ENCODE measurements around the gene DNM3. TPM values are rescaled to one million over a fixed set of nuclear protein-coding genes. Genes with fewer than 3 reads are reported as not detected.

The DNM3 gene
- total RNA-seq, 2 experiments from 2014 or later = 0.93 to 1.2 TPM

DNA sequence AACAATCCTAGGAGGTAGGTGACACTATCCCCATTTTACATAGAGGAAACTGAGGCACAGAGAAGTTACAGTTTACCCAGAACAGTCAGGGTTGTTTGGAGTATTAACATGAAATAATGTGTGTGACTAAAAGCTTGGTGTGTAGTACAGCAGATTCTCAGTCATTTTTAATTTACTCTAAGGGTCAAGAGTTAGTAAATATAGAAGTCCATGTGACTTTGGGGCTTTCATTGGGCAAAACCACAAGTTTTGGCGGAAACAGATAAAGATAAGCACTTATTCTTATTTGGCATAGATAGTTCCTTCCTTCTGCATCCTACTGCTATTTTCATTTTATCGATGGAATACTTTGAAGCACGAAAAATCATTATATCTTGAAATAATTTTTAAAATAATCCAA is 128.5 kb downstream of the DNM3 start:
- Mint-ChIP-seq H3K9me3 (no peaks in the 10 kb centered on the region), H3K4me3 (no peak overlapping the region), H3K4me1 (ENCODE audit: low read depth) (no peaks in the 10 kb centered on the region), H3K36me3 (no peaks in the 10 kb centered on the region), H3K27me3 (no peaks in the 10 kb centered on the region), H3K27ac (no peak overlapping the region)
- intact Hi-C loops (cut with micrococcal nuclease) = no loop called here
- ChIA-PET CTCF (interaction anchor here (1.2 kb wide), 1 partner anchor 16 kb away, joined by 4 read pairs; no protein-coding TSS in a partner anchor), POLR2A (no interaction called here)
- DNase-seq = no peak

DNA sequence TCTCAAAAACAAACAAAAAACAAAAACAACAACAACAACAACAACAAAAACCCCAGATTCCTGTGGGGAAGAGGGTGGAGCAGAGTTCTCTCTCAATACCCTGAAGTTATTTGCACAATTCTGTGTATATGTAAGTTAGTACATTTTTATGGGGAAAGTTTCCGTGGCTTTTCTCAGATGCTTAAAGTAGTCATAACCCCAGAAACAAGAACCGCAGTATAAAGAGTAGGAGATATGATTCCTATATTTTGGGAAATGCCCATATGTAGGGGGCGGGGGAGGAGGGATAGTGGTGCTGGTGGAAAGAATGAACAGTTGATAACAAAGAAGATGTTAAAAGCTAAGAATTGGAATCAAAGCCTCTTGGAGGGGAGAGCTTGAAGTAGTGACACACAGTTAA is 131.5 kb downstream of the DNM3 start:
- Mint-ChIP-seq H3K4me3 (no peak overlapping the region), H3K9me3 (no peaks in the 10 kb centered on the region), H3K36me3 (peaks cover 2% of the 10 kb centered on the region), H3K27me3 (no peaks in the 10 kb centered on the region), H3K4me1 (ENCODE audit: low read depth) (no peaks in the 10 kb centered on the region), H3K27ac (no peak overlapping the region)
- peak; percentile 9 for DNase-seq
- POLR2A ChIA-PET = no interaction called here
- CTCF ChIA-PET = no interaction called here
- intact Hi-C loops (cut with micrococcal nuclease) = no loop called here

DNA sequence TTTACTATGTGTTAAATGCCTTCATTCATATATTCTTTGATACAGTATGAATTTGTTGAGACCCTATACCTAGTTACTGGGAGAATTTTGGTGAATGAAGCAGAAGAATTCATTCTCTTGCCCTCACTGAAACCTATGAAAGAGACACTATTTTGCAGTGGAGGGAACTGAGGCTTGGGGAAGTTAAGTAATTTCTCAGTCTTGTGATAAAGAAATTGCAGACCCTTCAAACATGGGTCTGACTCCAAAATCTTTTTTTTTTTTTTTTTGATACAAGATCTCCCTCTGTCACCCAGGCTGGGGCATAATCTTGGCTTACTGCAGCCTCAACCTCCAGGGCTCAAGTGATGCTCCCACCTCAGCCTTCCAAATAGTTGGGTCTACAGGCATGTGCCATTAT is 132.1 kb downstream of the DNM3 start:
- Mint-ChIP-seq H3K4me3 (no peak overlapping the region), H3K36me3 (peaks cover 2% of the 10 kb centered on the region), H3K27me3 (no peaks in the 10 kb centered on the region), H3K4me1 (ENCODE audit: low read depth) (no peaks in the 10 kb centered on the region), H3K27ac (no peak overlapping the region), H3K9me3 (no peaks in the 10 kb centered on the region)
- DNase-seq = no peak
- POLR2A ChIA-PET = no interaction called here
- intact Hi-C loops (cut with micrococcal nuclease) = no loop called here
- CTCF ChIA-PET = no interaction called here

DNA sequence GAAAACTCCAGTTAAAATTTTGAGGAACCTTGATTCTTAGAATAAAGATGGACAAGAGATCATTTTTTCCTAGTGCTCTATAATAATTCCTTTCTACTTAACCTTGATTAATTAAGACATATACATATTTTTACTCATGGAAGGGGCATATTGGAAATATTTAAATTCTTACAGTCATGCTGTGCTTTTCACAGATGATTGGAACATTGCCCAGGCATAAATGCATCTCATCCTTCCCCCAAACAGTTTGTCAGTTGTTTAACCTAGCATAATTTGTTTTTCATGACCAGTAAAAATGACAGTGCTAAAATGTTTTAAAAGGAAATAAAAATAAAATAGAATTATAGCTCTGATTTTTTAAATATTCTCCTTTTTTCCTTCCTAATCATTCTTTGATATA is 140.0 kb downstream of the DNM3 start:
- H3K9me3 Mint-ChIP-seq = no peaks in the 10 kb centered on the region
- H3K4me3 Mint-ChIP-seq = no peak overlapping the region
- peaks cover 1% of the 10 kb centered on the region for H3K27me3 Mint-ChIP-seq
- POLR2A ChIA-PET = no interaction called here
- CTCF ChIA-PET = interaction anchor here (0.7 to 9.8 kb wide), 4 partner anchors 179 to 336 kb away, joined by 3 to 238 read pairs (median 4); no protein-coding TSS in a partner anchor
- no peak overlapping the region for H3K27ac Mint-ChIP-seq
- intact Hi-C loops (cut with micrococcal nuclease) = no loop called here
- no peaks in the 10 kb centered on the region for H3K36me3 Mint-ChIP-seq
- no peaks in the 10 kb centered on the region for H3K4me1 Mint-ChIP-seq (ENCODE audit: low read depth)
- no peak for DNase-seq

DNA sequence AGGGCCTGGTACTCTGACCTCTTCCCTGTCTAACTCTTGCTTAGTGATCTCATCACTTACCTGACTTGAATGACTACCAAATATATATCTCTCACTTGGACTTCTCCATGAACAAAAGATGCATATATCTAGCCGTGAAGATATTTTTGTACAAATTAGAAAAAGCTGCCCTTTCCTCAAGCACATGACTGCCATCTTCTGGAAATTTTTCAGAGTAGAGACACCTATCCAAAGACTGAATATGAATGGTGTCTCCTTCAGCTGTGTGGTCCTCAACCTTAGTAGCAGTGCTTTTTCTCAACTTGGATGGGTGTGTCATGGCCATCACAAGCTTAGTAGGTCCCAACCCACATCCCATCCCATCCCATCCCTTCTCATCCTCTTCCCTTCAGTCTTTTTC is 142.3 kb downstream of the DNM3 start:
- POLR2A ChIA-PET = no interaction called here
- Mint-ChIP-seq H3K4me1 (ENCODE audit: low read depth) (no peaks in the 10 kb centered on the region), H3K9me3 (no peaks in the 10 kb centered on the region)

DNA sequence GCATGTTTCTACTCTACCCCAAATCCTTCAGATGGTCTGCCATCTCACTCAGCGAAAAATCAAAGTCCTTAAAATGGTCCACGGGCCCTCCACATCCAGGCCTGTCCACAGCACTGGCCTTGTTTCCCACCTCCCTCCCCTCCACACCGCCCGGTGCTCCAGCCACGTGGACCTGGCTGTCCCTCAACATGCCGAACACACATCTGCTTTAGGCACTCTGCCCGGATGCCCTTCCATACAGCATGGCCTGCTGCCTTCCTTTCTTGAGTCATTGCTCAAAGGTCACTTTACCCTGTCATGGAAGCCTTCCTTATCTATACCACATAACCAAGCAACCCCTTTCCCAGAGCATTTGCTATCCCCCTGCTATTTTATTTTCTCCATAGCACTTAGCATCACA is 143.0 kb downstream of the DNM3 start:
- H3K36me3 Mint-ChIP-seq = no peaks in the 10 kb centered on the region
- ChIA-PET CTCF (interaction anchor here (0.7 to 9.8 kb wide), 13 partner anchors 10 to 415 kb away, joined by 3 to 238 read pairs (median 6); no protein-coding TSS in a partner anchor), POLR2A (no interaction called here)
- H3K4me3 Mint-ChIP-seq = no peak overlapping the region
- H3K4me1 Mint-ChIP-seq (ENCODE audit: low read depth) = no peaks in the 10 kb centered on the region
- peaks cover 1% of the 10 kb centered on the region for H3K27me3 Mint-ChIP-seq
- DNase-seq = no peak
- no peaks in the 10 kb centered on the region for H3K9me3 Mint-ChIP-seq
- intact Hi-C loops (cut with micrococcal nuclease) = loop anchor here (1.0 to 2.0 kb wide), 2 partner anchors 329 to 339 kb away; no protein-coding TSS in a partner anchor
- H3K27ac Mint-ChIP-seq = no peak overlapping the region

More for the DNA sequence above, 142.3 kb downstream of the DNM3 start:
- H3K27ac Mint-ChIP-seq = no peak overlapping the region
- no peak for DNase-seq
- peaks cover 1% of the 10 kb centered on the region for H3K27me3 Mint-ChIP-seq
- H3K36me3 Mint-ChIP-seq = no peaks in the 10 kb centered on the region
- CTCF ChIA-PET = interaction anchor here (0.6 to 9.8 kb wide), 10 partner anchors 11 to 486 kb away, joined by 3 to 238 read pairs (median 4); no protein-coding TSS in a partner anchor
- intact Hi-C loops (cut with micrococcal nuclease) = no loop called here
- no peak overlapping the region for H3K4me3 Mint-ChIP-seq

DNA sequence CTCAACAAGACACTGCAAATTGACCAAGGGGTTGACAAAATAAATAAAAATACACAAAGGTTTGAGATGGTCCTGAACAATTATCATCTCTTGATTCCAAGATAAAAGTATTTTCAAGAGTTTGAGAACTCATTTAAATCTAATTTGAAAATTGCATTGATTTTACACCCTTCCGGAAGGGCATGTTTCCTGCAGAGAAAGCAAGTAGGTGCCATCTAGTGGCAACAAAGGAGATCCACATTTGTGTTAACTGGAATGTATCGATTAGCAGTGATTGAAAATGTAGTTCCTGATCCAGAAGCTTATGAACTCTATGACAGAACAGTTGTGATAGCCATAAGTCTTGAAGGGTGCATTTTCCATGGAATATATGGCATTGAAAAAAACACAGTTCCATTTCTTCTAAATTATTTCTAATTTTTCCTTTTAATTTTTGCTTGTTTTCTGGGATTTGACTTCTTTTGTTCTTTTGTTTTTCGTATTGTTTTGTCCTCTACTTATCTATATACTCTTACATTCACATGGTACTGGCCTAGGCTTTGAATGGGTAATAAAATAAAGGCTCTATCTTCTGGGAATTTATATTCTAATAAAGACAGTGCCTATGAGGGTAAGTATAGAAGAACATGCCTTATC is 143.7 kb downstream of the DNM3 start:
- no peak overlapping the region for H3K27ac Mint-ChIP-seq
- H3K27me3 Mint-ChIP-seq = peaks cover 1% of the 10 kb centered on the region
- no peaks in the 10 kb centered on the region for H3K4me1 Mint-ChIP-seq (ENCODE audit: low read depth)
- no peak for DNase-seq
- POLR2A ChIA-PET = no interaction called here
- CTCF ChIA-PET = interaction anchor here (0.6 to 9.8 kb wide), 23 partner anchors 11 to 683 kb away, joined by 3 to 238 read pairs (median 6); partner anchors contain the start of genes METTL13, MYOC, PIGC and VAMP4
- intact Hi-C loops (cut with micrococcal nuclease) = loop anchor here (1.0 to 2.0 kb wide), 3 partner anchors 184 to 340 kb away; no protein-coding TSS in a partner anchor
- H3K4me3 Mint-ChIP-seq = no peak overlapping the region
- H3K36me3 Mint-ChIP-seq = no peaks in the 10 kb centered on the region
- no peaks in the 10 kb centered on the region for H3K9me3 Mint-ChIP-seq

DNA sequence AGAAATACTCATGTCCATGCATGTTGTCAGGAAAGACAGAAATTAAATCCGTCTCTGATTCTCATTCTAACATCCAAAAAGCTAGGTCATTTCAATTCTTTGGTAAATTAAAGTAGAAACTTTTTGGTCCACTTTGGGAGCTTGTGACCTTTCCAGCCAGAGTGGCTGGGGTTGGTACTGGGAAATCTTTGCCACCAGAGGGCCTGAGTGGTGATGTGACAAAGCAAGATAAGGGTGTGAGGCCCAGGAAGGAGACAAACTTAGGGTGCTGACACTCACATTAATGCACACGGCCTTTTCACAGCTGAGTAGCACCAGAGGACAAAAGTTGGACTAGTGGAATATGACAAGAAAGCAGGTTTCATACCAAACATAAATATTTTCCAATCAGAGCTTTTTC is 144.3 kb downstream of the DNM3 start:
- ChIA-PET CTCF (interaction anchor here (0.6 to 9.8 kb wide), 26 partner anchors 10 to 820 kb away, joined by 3 to 238 read pairs (median 6); partner anchors contain the start of genes METTL13, MYOC, PIGC and VAMP4), POLR2A (interaction anchor here (0.9 kb wide), 1 partner anchor 185 kb away, joined by 5 read pairs; no protein-coding TSS in a partner anchor)
- Mint-ChIP-seq H3K4me3 (no peak overlapping the region), H3K27ac (no peak overlapping the region), H3K27me3 (peaks cover 1% of the 10 kb centered on the region), H3K36me3 (no peaks in the 10 kb centered on the region), H3K9me3 (no peaks in the 10 kb centered on the region), H3K4me1 (ENCODE audit: low read depth) (no peaks in the 10 kb centered on the region)
- DNase-seq = peak; percentile 13
- intact Hi-C loops (cut with micrococcal nuclease) = loop anchor here (1.0 to 2.0 kb wide), 2 partner anchors 184 to 331 kb away; no protein-coding TSS in a partner anchor

DNA sequence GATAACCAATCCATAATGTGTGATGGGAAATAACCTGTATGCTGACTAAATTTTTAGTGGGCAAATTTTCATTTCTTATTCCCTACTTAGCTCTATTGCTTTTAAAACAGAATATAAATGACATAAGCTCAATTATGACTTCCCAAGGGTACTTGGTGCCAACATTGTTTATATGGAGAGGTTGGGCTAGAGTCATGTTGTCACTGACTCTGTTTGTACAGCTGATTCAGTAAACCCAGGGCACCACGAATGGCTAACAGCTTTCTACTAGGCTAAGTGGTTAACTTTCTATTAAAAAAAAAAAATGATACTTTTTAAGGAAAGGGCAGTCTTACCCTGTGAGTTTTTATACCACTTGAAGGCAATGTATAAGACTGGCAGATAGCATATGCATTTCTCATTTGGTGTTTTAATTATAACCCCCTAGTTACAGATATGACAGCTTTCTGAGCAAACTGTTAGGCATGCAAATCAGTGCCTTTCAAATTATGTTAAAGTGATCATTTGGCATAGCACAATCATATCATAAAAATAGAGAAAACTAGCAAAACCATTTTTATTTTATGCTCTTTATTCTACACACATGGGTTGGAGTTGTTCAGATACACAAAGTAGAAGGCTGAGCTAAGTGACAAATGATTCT is 147.1 kb downstream of the DNM3 start:
- no peak for DNase-seq
- intact Hi-C loops (cut with micrococcal nuclease) = no loop called here
- no peaks in the 10 kb centered on the region for H3K9me3 Mint-ChIP-seq
- H3K4me1 Mint-ChIP-seq (ENCODE audit: low read depth) = no peaks in the 10 kb centered on the region
- H3K27ac Mint-ChIP-seq = no peak overlapping the region
- H3K36me3 Mint-ChIP-seq = no peaks in the 10 kb centered on the region
- H3K4me3 Mint-ChIP-seq = no peak overlapping the region
- H3K27me3 Mint-ChIP-seq = peaks cover 1% of the 10 kb centered on the region
- ChIA-PET CTCF (interaction anchor here (0.9 to 9.8 kb wide), 5 partner anchors 14 to 344 kb away, joined by 3 to 238 read pairs (median 7); no protein-coding TSS in a partner anchor), POLR2A (no interaction called here)

DNA sequence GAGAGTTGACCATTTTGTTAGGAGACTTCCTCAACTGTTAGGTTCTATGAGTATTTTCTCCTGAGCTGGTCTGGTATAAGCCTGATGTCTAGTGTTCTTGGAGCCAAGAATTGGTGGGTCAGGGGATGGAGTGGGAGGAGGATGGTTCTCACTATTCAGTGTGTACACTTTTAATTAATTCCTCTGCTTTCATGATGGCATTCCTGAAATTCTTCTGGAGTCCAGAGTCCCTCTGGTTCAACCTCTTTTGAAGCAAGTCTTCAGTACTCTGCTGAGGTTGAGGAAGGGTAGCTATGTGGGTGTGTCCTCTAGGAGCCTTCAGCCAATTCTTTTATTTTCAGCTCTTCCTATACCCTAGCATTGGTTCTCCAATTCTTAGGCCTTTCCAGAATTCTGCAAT is 149.1 kb downstream of the DNM3 start:
- no peaks in the 10 kb centered on the region for H3K27me3 Mint-ChIP-seq
- no peak overlapping the region for H3K27ac Mint-ChIP-seq
- no peaks in the 10 kb centered on the region for H3K4me1 Mint-ChIP-seq (ENCODE audit: low read depth)
- H3K4me3 Mint-ChIP-seq = no peak overlapping the region
- H3K36me3 Mint-ChIP-seq = no peaks in the 10 kb centered on the region
- intact Hi-C loops (cut with micrococcal nuclease) = no loop called here
- no peaks in the 10 kb centered on the region for H3K9me3 Mint-ChIP-seq
- DNase-seq = no peak
- CTCF ChIA-PET = interaction anchor here (1.3 to 9.8 kb wide), 4 partner anchors 12 to 346 kb away, joined by 3 to 238 read pairs (median 8); no protein-coding TSS in a partner anchor
- POLR2A ChIA-PET = no interaction called here

DNA sequence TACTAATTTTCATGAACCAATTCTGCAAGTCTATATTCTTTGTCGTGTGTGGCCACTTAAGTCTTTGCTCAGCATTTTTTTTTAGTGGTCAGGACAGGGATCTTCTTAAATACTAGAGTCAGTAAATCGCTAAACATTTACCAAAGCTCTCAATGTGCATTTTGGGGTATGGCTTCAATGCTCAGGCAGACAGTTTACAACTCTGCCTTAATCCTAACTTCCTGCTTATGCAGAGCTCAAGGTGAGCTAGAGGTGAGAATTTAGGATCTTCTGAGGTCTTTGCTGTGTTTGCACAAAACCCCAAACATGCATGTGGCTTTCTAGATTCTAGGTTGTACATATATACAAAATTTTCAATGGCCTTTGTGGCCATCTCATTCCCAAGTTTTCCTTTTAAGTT is 153.0 kb downstream of the DNM3 start:
- POLR2A ChIA-PET = no interaction called here
- intact Hi-C loops (cut with micrococcal nuclease) = no loop called here
- Mint-ChIP-seq H3K9me3 (no peaks in the 10 kb centered on the region), H3K27me3 (no peaks in the 10 kb centered on the region), H3K4me1 (ENCODE audit: low read depth) (no peaks in the 10 kb centered on the region), H3K4me3 (no peak overlapping the region), H3K36me3 (no peaks in the 10 kb centered on the region), H3K27ac (no peak overlapping the region)
- DNase-seq = no peak
- CTCF ChIA-PET = interaction anchor here (0.6 to 3.5 kb wide), 4 partner anchors 8 to 262 kb away, joined by 3 to 15 read pairs (median 3); no protein-coding TSS in a partner anchor

DNA sequence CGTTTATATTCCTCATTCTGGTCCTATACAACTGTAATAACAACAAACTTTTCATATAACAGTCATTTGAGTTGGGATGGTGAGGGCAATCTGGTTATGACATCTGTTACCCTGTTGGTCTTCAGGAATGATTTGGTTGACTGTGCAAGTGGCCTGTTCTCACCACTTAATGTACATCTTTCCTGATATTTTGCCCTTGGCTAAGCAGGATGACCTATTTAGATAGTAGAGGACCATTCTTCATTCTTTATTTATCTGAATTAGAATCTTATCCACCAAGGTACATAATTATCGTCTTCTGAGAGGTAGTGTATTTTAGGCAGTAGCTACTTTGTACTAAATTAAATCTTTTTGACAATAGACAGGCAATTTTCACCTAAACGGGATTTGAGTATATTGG is 154.3 kb downstream of the DNM3 start:
- no peaks in the 10 kb centered on the region for H3K27me3 Mint-ChIP-seq
- ChIA-PET CTCF (interaction anchor here (0.8 to 3.5 kb wide), 2 partner anchors 10 to 416 kb away, joined by 3 to 15 read pairs; no protein-coding TSS in a partner anchor), POLR2A (no interaction called here)
- H3K4me3 Mint-ChIP-seq = no peak overlapping the region
- H3K9me3 Mint-ChIP-seq = no peaks in the 10 kb centered on the region
- no peaks in the 10 kb centered on the region for H3K36me3 Mint-ChIP-seq
- no peak for DNase-seq
- H3K4me1 Mint-ChIP-seq (ENCODE audit: low read depth) = no peaks in the 10 kb centered on the region
- intact Hi-C loops (cut with micrococcal nuclease) = no loop called here
- H3K27ac Mint-ChIP-seq = no peak overlapping the region

Measured in activated CD4-positive, alpha-beta memory T cell treated with anti-CD3 and anti-CD28 coated beads for 36 hours (primary cell).